HepG2 (cell line): ENCODE measurements around the gene OLFM1. TPM values are rescaled to one million over a fixed set of nuclear protein-coding genes. Genes with fewer than 3 reads are reported as not detected.
A peak's percentile ranks its signal among the peaks of the same experiment; 100 is the strongest.

Experiments
- GABPA ChIP-seq, 2 experiments: IDR thresholded peaks; 2 replicates each; pipeline ENCODE4 v1.6.1; 2011 to 2016; ENCODE audit warnings: low read depth in 2 of 2, low read length in 1 of 2, missing biosample characterization in 1 of 2, missing genetic modification characterization in 1 of 2
- HNRNPLL ChIP-seq: fragments of 200-400 bp; formaldehyde crosslinking; IDR thresholded peaks from 2 replicates; pipeline ENCODE4 v1.6.1; 2017; ENCODE audit warnings: mild to moderate bottlenecking, low read depth, low read length; ENCODE audit not compliant: poor library complexity, severe bottlenecking
- SAFB2 ChIP-seq: sonication (generic); formaldehyde crosslinking; IDR thresholded peaks from 2 replicates; pipeline ENCODE4 v1.5.1; 2020; ENCODE audit warnings: missing genetic modification reagents, low read depth, mild to moderate bottlenecking, borderline replicate concordance
- SNRNP70 ChIP-seq: fragments of 200-400 bp; formaldehyde crosslinking; IDR thresholded peaks from 2 replicates; pipeline ENCODE4 v1.6.1; 2017; ENCODE audit warnings: mild to moderate bottlenecking, low read depth, low read length, moderate library complexity
- ZBTB10 ChIP-seq: sonication (generic); formaldehyde crosslinking; IDR thresholded peaks from 2 replicates; pipeline ENCODE4 v1.4.0; 2020; ENCODE audit warnings: missing genetic modification reagents, borderline replicate concordance
- ZBTB2 ChIP-seq: sonication (generic); formaldehyde crosslinking; IDR thresholded peaks from 2 replicates; pipeline ENCODE4 v1.8.0; 2022; ENCODE audit warnings: low read depth, missing genetic modification reagents
- ZBTB8A ChIP-seq: sonication (generic); formaldehyde crosslinking; IDR thresholded peaks from 2 replicates; pipeline ENCODE4 v1.4.0; 2020; ENCODE audit warnings: mild to moderate bottlenecking, low read depth, missing genetic modification reagents, borderline replicate concordance
- ZNF430 ChIP-seq: sonication (generic); formaldehyde crosslinking; IDR thresholded peaks from 2 replicates; pipeline ENCODE4 v1.9.0; 2021; ENCODE audit warnings: mild to moderate bottlenecking, missing genetic modification reagents
- ZNF614 ChIP-seq: IDR thresholded peaks from 2 replicates; pipeline ENCODE4 v1.6.1; 2018; ENCODE audit warnings: missing biosample characterization, missing genetic modification reagents, inconsistent platforms, borderline replicate concordance
- ZNF670 ChIP-seq: sonication (generic); formaldehyde crosslinking; IDR thresholded peaks from 2 replicates; pipeline ENCODE4 v1.8.0; 2022; ENCODE audit warnings: mild to moderate bottlenecking, missing genetic modification reagents, borderline replicate concordance
- ZNF782 ChIP-seq: sonication (generic); formaldehyde crosslinking; IDR thresholded peaks from 2 replicates; pipeline ENCODE4 v1.4.0; 2020; ENCODE audit warnings: missing genetic modification reagents, mild to moderate bottlenecking, borderline replicate concordance
- polyA plus RNA-seq, 8 experiments: library from polyadenylated mRNA; depleted of rRNA in 3 of 8; stranded (reverse) in 7 of 8; unstranded in 1 of 8; fragments of >200 nt; fragmentation: Illumina TruSeq in 4 of 8; extraction: Trizol in 4 of 8; gene quantifications; 2 replicates each; pipeline versions ENCODE4 v1.2.1 to v1.2.3, GENCODE V29; 2011 to 2016; ENCODE audit warnings: low read depth in 4 of 8, missing spikeins in 1 of 8, mixed read lengths in 1 of 8; ENCODE audit not compliant: insufficient read depth in 1 of 8
- total RNA-seq, 5 experiments: library from RNA; depleted of rRNA; stranded (reverse); fragments of >200 nt; fragmentation: Illumina TruSeq; extraction: Trizol; gene quantifications; 2 replicates each; pipeline ENCODE4 v1.2.3, GENCODE V29; 2016; ENCODE audit warnings: low read depth in 1 of 5
- TF ChIP-seq, protein P1 (sequence below), 2 experiments: fragments of 450-650 bp in 1 of 2; sonication (generic) in 1 of 2; formaldehyde crosslinking; IDR thresholded peaks; 2 replicates each; pipeline versions ENCODE4 v1.5.0 to v1.8.0; 2020 to 2022; ENCODE audit warnings: mild to moderate bottlenecking in 1 of 2, missing genetic modification reagents in 1 of 2
- TF ChIP-seq, protein P2 (sequence below), 2 experiments: sonication (generic) in 1 of 2; formaldehyde crosslinking in 1 of 2; IDR thresholded peaks; 2 replicates each; pipeline versions ENCODE4 v1.4.0 to v1.6.1; 2016 to 2020; ENCODE audit warnings: borderline replicate concordance in 1 of 2, low read depth in 1 of 2, mild to moderate bottlenecking in 1 of 2, missing genetic modification reagents in 1 of 2
- TF ChIP-seq, protein P3 (sequence below): sonication (generic); formaldehyde crosslinking; conservative IDR thresholded peaks from 2 replicates; pipeline ENCODE4 v1.5.0; 2020; ENCODE audit warnings: missing genetic modification reagents

OLFM1 gene
- total and polyA plus RNA-seq, 2 of the 13 experiments (the other 11 are each of a cell fraction or from before 2014, with no cell fraction given), result not detected

DNA sequence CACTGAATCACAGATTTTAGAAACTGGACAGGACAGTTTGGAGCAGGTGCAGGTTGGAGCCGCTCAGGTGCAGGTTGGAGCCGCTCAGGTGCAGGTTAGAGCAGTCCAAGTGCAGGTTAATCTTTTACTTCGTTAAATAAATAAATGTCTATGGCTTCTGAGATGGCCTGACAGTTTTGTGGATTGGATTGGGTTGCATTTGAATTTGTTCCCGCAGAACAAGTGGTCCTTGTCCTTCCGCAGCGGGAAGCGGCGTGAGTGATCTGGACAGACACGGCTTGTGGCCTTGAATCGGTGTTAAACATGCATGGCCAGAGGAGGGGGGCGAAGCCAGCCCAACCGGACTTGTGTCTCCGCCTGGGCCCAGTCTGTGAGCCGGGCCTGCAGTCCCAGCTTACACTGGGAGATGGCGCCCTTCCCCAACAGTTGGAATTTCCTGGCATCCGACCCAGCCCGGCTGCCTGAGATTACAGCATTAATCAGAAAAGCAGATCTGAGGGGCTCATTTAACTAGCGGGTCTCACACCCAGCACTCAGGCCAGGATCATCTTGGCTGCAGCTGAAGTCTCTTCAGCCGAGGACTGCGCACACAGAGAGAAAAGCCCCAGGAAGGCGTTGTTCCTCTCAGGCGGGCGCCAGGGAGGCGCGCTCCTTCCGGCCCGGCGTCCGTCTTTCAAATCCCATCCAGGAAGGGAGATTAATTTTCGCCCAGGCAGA, 1.5 kb upstream of the OLFM1 start (continued):
- TF ChIP-seq ZNF430 (CRISPR knock-in tag) (no peak), ZBTB8A (CRISPR knock-in tag) (no peak), ZNF614 (CRISPR knock-in tag) (peak; percentile 74), SAFB2 (CRISPR knock-in tag) (0 out of 2 replicates have a peak, but pooled peaks have one; percentile 51), GABPA (IDR thresholded peaks at IDR 0.05; ENCODE audit: low read depth, low read length) (no peak), GABPA (CRISPR knock-in tag; IDR thresholded peaks at IDR 0.05; ENCODE audit: low read depth) (peak; percentile 49), ZNF782 (no peak), HNRNPLL (peak; percentile 37), SNRNP70 (no peak), ZBTB10 (no peak), ZNF670 (CRISPR knock-in tag) (no peak), ZBTB2 (CRISPR knock-in tag) (no peak)
- TF ChIP-seq, protein P1, sequence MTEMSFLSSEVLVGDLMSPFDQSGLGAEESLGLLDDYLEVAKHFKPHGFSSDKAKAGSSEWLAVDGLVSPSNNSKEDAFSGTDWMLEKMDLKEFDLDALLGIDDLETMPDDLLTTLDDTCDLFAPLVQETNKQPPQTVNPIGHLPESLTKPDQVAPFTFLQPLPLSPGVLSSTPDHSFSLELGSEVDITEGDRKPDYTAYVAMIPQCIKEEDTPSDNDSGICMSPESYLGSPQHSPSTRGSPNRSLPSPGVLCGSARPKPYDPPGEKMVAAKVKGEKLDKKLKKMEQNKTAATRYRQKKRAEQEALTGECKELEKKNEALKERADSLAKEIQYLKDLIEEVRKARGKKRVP (CRISPR knock-in tag; IDR thresholded peaks at IDR 0.05), result 0 out of 4 replicates have a peak, but pooled peaks of 1 of the 2 experiments have one; percentile 20
- TF ChIP-seq, protein P2, sequence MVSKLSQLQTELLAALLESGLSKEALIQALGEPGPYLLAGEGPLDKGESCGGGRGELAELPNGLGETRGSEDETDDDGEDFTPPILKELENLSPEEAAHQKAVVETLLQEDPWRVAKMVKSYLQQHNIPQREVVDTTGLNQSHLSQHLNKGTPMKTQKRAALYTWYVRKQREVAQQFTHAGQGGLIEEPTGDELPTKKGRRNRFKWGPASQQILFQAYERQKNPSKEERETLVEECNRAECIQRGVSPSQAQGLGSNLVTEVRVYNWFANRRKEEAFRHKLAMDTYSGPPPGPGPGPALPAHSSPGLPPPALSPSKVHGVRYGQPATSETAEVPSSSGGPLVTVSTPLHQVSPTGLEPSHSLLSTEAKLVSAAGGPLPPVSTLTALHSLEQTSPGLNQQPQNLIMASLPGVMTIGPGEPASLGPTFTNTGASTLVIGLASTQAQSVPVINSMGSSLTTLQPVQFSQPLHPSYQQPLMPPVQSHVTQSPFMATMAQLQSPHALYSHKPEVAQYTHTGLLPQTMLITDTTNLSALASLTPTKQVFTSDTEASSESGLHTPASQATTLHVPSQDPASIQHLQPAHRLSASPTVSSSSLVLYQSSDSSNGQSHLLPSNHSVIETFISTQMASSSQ (IDR thresholded peaks at IDR 0.05; ENCODE audit: low read depth), result peak; percentile 86
- TF ChIP-seq, protein P2 (CRISPR knock-in tag; IDR thresholded peaks at IDR 0.05; ENCODE audit: borderline replicate concordance), result peak; percentile 97
- TF ChIP-seq, protein P3, sequence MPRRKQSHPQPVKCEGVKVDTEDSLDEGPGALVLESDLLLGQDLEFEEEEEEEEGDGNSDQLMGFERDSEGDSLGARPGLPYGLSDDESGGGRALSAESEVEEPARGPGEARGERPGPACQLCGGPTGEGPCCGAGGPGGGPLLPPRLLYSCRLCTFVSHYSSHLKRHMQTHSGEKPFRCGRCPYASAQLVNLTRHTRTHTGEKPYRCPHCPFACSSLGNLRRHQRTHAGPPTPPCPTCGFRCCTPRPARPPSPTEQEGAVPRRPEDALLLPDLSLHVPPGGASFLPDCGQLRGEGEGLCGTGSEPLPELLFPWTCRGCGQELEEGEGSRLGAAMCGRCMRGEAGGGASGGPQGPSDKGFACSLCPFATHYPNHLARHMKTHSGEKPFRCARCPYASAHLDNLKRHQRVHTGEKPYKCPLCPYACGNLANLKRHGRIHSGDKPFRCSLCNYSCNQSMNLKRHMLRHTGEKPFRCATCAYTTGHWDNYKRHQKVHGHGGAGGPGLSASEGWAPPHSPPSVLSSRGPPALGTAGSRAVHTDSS (CRISPR knock-in tag), result no peak
